Ishikawa (cell line): ENCODE measurements around the gene PRPF40B.

Source experiments
- CEBPB ChIP-seq: IDR thresholded peaks from 2 replicates; pipeline ENCODE4 v1.6.1; 2012
- CREB1 ChIP-seq: IDR thresholded peaks from 2 replicates; pipeline ENCODE4 v1.6.1; 2012; ENCODE audit warnings: low read depth
- EGR1 ChIP-seq: IDR thresholded peaks from 2 replicates; pipeline ENCODE4 v1.6.1; 2012
- EP300 ChIP-seq: IDR thresholded peaks from 2 replicates; pipeline ENCODE4 v1.6.1; 2012; ENCODE audit warnings: borderline replicate concordance
- FOXM1 ChIP-seq: IDR thresholded peaks from 2 replicates; pipeline ENCODE4 v1.6.1; 2012; ENCODE audit warnings: low read depth, borderline replicate concordance
- MAX ChIP-seq: IDR thresholded peaks from 2 replicates; pipeline ENCODE4 v1.6.1; 2012
- NFIC ChIP-seq: IDR thresholded peaks from 2 replicates; pipeline ENCODE4 v1.6.1; 2012
- RAD21 ChIP-seq: IDR thresholded peaks from 2 replicates; pipeline ENCODE4 v1.6.1; 2012; ENCODE audit warnings: low read depth
- REST ChIP-seq: IDR thresholded peaks from 2 replicates; pipeline ENCODE4 v1.6.1; 2012; ENCODE audit warnings: low read depth, mild to moderate bottlenecking
- TAF1 ChIP-seq: IDR thresholded peaks from 2 replicates; pipeline ENCODE4 v1.6.1; 2012; ENCODE audit warnings: low read depth, mild to moderate bottlenecking
- TCF12 ChIP-seq: IDR thresholded peaks from 2 replicates; pipeline ENCODE4 v1.6.1; 2012; ENCODE audit warnings: low read depth
- TEAD4 ChIP-seq: IDR thresholded peaks from 2 replicates; pipeline ENCODE4 v1.6.1; 2012
- USF1 ChIP-seq: IDR thresholded peaks from 2 replicates; pipeline ENCODE4 v1.6.1; 2012
- YY1 ChIP-seq: IDR thresholded peaks from 2 replicates; pipeline ENCODE4 v1.6.1; 2012; ENCODE audit warnings: low read depth
- ZBTB7A ChIP-seq: IDR thresholded peaks from 2 replicates; pipeline ENCODE4 v1.6.1; 2012; ENCODE audit warnings: low read depth

PRPF40B gene

GRCh38 chr12:49612210-49612609 lies 11.2 kb upstream of the PRPF40B start:
- TF ChIP-seq YY1 (no peak), TEAD4 (no peak), EP300 (no peak), REST (no peak), CEBPB (no peak), MAX (no peak), TCF12 (no peak), NFIC (no peak), CREB1 (no peak), USF1 (no peak), EGR1 (no peak), RAD21 (no peak), ZBTB7A (no peak), TAF1 (no peak)

GRCh38 chr12:49615725-49616124 lies 7.6 kb upstream of the PRPF40B start:
- TF ChIP-seq REST (no peak), EGR1 (no peak), USF1 (no peak), CREB1 (no peak), CEBPB (no peak), YY1 (no peak), FOXM1 (no peak), TEAD4 (no peak), RAD21 (no peak), ZBTB7A (no peak), TAF1 (no peak)

GRCh38 chr12:49616533-49617219 lies 6.7 kb upstream of the PRPF40B start:
- TF ChIP-seq EP300 (no peak), YY1 (no peak), USF1 (no peak), CREB1 (no peak), FOXM1 (no peak), TAF1 (no peak), NFIC (no peak), MAX (no peak), RAD21 (no peak), EGR1 (no peak), CEBPB (no peak), REST (no peak)

- TF ChIP-seq ZBTB7A, result no peak
- TF ChIP-seq TEAD4, result no peak
- TF ChIP-seq REST, result no peak
- TF ChIP-seq CEBPB, result no peak
- TF ChIP-seq EP300, result no peak
- TF ChIP-seq MAX, result no peak
- TF ChIP-seq TAF1, result no peak
- TF ChIP-seq CREB1, result no peak
- TF ChIP-seq YY1, result no peak
- no peak for TF ChIP-seq NFIC
- no peak for TF ChIP-seq RAD21
- no peak for TF ChIP-seq EGR1
Measured at GRCh38 chr12:49618576-49618975, 4.8 kb upstream of the PRPF40B start.
